Panc1 (cell line): ENCODE data around the gene STARD10. TPM values are rescaled to one million over a fixed set of nuclear protein-coding genes. Genes with fewer than 3 reads are reported as not detected.

Experiments used
- ATAC-seq: fragments of 200-7000 bp; cut with Tn5 transposase; 2 replicates; pipeline ENCODE4 v1.9.1; 2020; ENCODE audit warnings: mild to moderate bottlenecking, moderate library complexity
- BruUV-seq: library from RNA; stranded (reverse); fragments of 400-500 nt; replicated peaks from 2 replicates; lab custom pipeline; 2021; lab: Mats Ljungman, UMichigan
- CTCF ChIA-PET: fragments of 300-600 bp; sonication (Branson Sonifier 250); formaldehyde crosslinking; loops from one replicate; lab custom pipeline; 2022; ENCODE audit warnings: antibody characterized with exemption; lab: Charles Lee
- POLR2A ChIA-PET: fragments of 300-600 bp; sonication (Branson Sonifier 250); formaldehyde crosslinking; loops from one replicate; lab custom pipeline; 2022; ENCODE audit warnings: antibody characterized with exemption; lab: Charles Lee
- DNase-seq: peaks from one replicate; pipeline ENCODE4 v3.0.0-alpha.2; 2010; ENCODE audit warnings: low read depth, low spot score
- H3K27ac ChIP-seq: 2 replicates; pipeline ENCODE4 v1.5.1; 2011; ENCODE audit warnings: mild to moderate bottlenecking, low read length, inconsistent platforms
- H3K27me3 ChIP-seq: fragments of 200-500 bp; sonication (Bioruptor generic); 2 replicates; pipeline ENCODE4 v1.6.0; 2014; ENCODE audit warnings: low read length, inconsistent platforms; ENCODE audit not compliant: control insufficient read depth, insufficient read depth
- H3K36me3 ChIP-seq: fragments of 200-500 bp; sonication (Bioruptor generic); 2 replicates; pipeline ENCODE4 v1.5.1; 2014; ENCODE audit warnings: inconsistent platforms, mild to moderate bottlenecking, low read length, moderate library complexity; ENCODE audit not compliant: control insufficient read depth, insufficient read depth
- H3K4me1 ChIP-seq: 2 replicates; pipeline ENCODE4 v1.5.1; 2011; ENCODE audit warnings: inconsistent platforms, mild to moderate bottlenecking, low read length, moderate library complexity; ENCODE audit not compliant: control insufficient read depth, insufficient read depth
- H3K4me3 ChIP-seq, 2 experiments: 2 replicates each; pipeline ENCODE4 v1.5.1; 2011 to 2012; ENCODE audit warnings: low read depth in 2 of 2, low read length in 2 of 2, mild to moderate bottlenecking in 2 of 2, inconsistent platforms in 1 of 2, moderate library complexity in 1 of 2
- H3K9me3 ChIP-seq: fragments of 200-500 bp; sonication (Bioruptor generic); 2 replicates; pipeline ENCODE4 v1.5.1; 2014; ENCODE audit warnings: low read depth, mild to moderate bottlenecking, inconsistent platforms, low read length, moderate library complexity; ENCODE audit not compliant: control insufficient read depth, insufficient read depth
- CTCF ChIP-seq: fragments of 450-650 bp; IDR thresholded peaks from 2 replicates; pipeline ENCODE4 v1.5.1; 2017; ENCODE audit warnings: mild to moderate bottlenecking
- POLR2AphosphoS5 ChIP-seq: IDR thresholded peaks from 2 replicates; pipeline ENCODE4 v1.6.1; 2012; ENCODE audit warnings: mild to moderate bottlenecking, low read depth, low read length, moderate library complexity
- REST ChIP-seq, 2 experiments: IDR thresholded peaks; 2 replicates each; pipeline ENCODE4 v1.6.1; 2011 to 2012; ENCODE audit warnings: low read depth in 2 of 2, control low read depth in 1 of 2, low read length in 1 of 2, mild to moderate bottlenecking in 1 of 2, moderate library complexity in 1 of 2; ENCODE audit not compliant: insufficient read depth in 1 of 2
- SIN3A ChIP-seq: IDR thresholded peaks from 2 replicates; pipeline ENCODE4 v1.6.1; 2012; ENCODE audit warnings: low read depth, mild to moderate bottlenecking, low read length, moderate library complexity, borderline replicate concordance; ENCODE audit not compliant: insufficient read depth
- TCF7L2 ChIP-seq: IDR thresholded peaks from 2 replicates; pipeline ENCODE4 v1.6.1; 2011; ENCODE audit warnings: mild to moderate bottlenecking, low read depth, low read length, inconsistent platforms
- in situ Hi-C: cut with HindIII; loops from 2 replicates; pipeline ENCODE4 v1.10.0; 2016; ENCODE audit warnings: low sequenced_read_pairs, low pct_unique_long_range_greater_than_20kb
- intact Hi-C: fragments of 100-400 bp; cut with micrococcal nuclease; formaldehyde crosslinking; loops from one replicate; pipeline ENCODE4 v1.10.0; 2022; ENCODE audit not compliant: unreplicated experiment
- total RNA-seq: library from RNA; stranded (reverse); gene quantifications from one replicate; pipeline ENCODE4 v1.2.1, GENCODE V29; 2021; ENCODE audit not compliant: unreplicated experiment

Gene STARD10
- total RNA-seq, 1 experiment from 2014 or later = 32.1 TPM

- ATAC-seq (no peak), DNase-seq (no peak)
- H3K27me3 ChIP-seq = no peaks in the 10 kb centered on the region
- intact Hi-C loops (no loop called here), in situ Hi-C loops (no loop called here)
- ChIA-PET CTCF (interaction anchor here (0.5 kb wide), 1 partner anchor 9 kb away, joined by 4 read pairs; no protein-coding TSS in a partner anchor), POLR2A (no interaction called here)
- no peak overlapping the region for H3K27ac ChIP-seq
- BruUV-seq = no TSS peak
- H3K36me3 ChIP-seq = no peaks in the 10 kb centered on the region
- no peak for TF ChIP-seq REST (IDR thresholded peaks at IDR 0.05; ENCODE audit: insufficient read depth in 1 of 2, low read depth in 2 of 2, low read length in 1 of 2)
- no peak for TF ChIP-seq SIN3A
- TF ChIP-seq TCF7L2 = no peak
- TF ChIP-seq POLR2AphosphoS5 = no peak
- no peak for TF ChIP-seq CTCF
- H3K4me3 ChIP-seq = no peak overlapping the region
- no peaks in the 10 kb centered on the region for H3K9me3 ChIP-seq
- H3K4me1 ChIP-seq = no peaks in the 10 kb centered on the region; the same call in 1 of the 2 replicates
Observed at GRCh38 chr11:72770799-72771198, 23.0 kb downstream of the STARD10 start.

- no peak for DNase-seq
- CTCF ChIA-PET = no interaction called here
Observed at GRCh38 chr11:72769680-72770079, 24.2 kb downstream of the STARD10 start.

GRCh38 chr11:72768581-72768980, 25.3 kb downstream of the STARD10 start:
- no TSS peak for BruUV-seq
- ATAC-seq (no peak), DNase-seq (no peak)
- H3K36me3 ChIP-seq = no peaks in the 10 kb centered on the region
- TF ChIP-seq CTCF (no peak), POLR2AphosphoS5 (no peak), REST (IDR thresholded peaks at IDR 0.05; ENCODE audit: insufficient read depth in 1 of 2, low read depth in 2 of 2, low read length in 1 of 2) (no peak), TCF7L2 (no peak), SIN3A (no peak)
- POLR2A ChIA-PET = interaction anchor here (0.6 kb wide), 1 partner anchor 277 kb away, joined by 3 read pairs; no protein-coding TSS in a partner anchor
- H3K4me1 ChIP-seq = no peaks in the 10 kb centered on the region
- no peaks in the 10 kb centered on the region for H3K9me3 ChIP-seq
- H3K4me3 ChIP-seq = no peak overlapping the region
- in situ Hi-C loops = no loop called here
- H3K27ac ChIP-seq = no peak overlapping the region
- CTCF ChIA-PET = interaction anchor here (0.6 kb wide), 1 partner anchor 45 kb away, joined by 3 read pairs; no protein-coding TSS in a partner anchor
- no peaks in the 10 kb centered on the region for H3K27me3 ChIP-seq
- intact Hi-C loops = no loop called here

More at GRCh38 chr11:72769680-72770079, 24.2 kb downstream of the STARD10 start:
- POLR2A ChIA-PET = no interaction called here
- Histone ChIP-seq H3K4me1 (no peaks in the 10 kb centered on the region; the same call in 1 of the 2 replicates), H3K4me3 (no peak overlapping the region), H3K36me3 (no peaks in the 10 kb centered on the region), H3K9me3 (no peaks in the 10 kb centered on the region), H3K27me3 (no peaks in the 10 kb centered on the region), H3K27ac (no peak overlapping the region)
- intact Hi-C loops (no loop called here), in situ Hi-C loops (no loop called here)
- no peak for ATAC-seq
- no TSS peak for BruUV-seq
- TF ChIP-seq POLR2AphosphoS5 (no peak), SIN3A (no peak)
